ENCODE measurements around the gene TENM3. TPM values are rescaled to one million over a fixed set of nuclear protein-coding genes. Genes with fewer than 3 reads are reported as not detected.

The TENM3 gene
- total RNA-seq, 1 donor from 2014 or later, result 65.5 TPM

DNA sequence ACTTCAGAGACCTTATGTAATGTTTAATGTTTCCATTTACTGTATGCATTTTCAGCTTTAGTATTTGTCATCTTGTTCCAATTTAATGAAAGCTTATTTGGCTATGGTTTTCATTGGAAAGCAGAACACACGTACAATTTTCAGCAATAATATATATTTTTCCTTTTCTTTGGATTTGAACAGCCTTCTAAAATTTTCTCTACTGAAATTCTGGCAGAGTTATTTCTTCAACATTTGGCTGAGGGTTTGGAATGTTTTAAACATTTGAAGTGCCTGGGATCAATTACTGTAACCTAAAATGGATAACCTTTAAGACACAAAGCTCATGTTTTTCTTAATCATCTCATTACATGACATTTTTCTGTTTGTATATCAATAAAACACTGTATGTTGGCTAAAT lies 156.9 kb downstream of the TENM3 start:
- DNase-seq (ENCODE audit: low spot score), result no peak

DNA sequence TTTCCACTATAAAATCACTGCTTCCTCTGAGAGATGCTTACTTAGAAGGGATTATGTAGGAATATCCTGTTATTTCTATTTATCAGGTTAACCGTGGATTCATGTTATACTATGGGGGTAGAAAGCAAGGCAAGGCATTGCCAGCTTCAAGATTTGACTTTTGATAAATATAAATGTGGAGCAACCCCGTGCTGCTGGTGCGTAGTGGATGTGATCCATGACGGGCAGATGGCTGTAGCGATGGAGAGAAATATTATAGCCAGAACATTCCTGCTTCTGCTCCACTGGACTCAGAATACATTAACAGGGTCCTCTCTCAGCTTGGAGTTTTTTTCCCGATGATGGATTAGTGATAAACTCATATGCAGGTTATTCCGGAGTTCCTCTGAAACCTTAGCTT lies 157.6 kb downstream of the TENM3 start:
- DNase-seq (ENCODE audit: low spot score), result no peak

DNA sequence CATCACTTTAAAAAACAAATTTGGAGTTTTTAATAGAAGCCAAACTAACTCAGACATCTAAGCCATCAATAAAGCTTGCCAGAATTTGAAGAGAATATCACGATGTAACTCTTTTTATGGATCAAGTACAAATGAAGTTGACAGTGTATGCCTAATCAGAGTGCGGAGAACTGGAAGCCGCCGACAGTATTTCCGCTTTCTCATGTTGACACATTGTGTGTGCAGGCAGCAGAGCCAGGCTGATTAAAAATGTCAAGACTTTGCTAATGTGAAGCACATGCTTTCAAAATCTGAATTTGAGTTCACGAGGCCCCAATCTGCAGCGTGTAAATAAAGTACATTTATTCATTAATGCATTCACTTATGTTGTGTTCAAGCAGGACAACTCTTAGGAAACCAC lies 161.2 kb downstream of the TENM3 start:
- no peak for DNase-seq (ENCODE audit: low spot score)

DNA sequence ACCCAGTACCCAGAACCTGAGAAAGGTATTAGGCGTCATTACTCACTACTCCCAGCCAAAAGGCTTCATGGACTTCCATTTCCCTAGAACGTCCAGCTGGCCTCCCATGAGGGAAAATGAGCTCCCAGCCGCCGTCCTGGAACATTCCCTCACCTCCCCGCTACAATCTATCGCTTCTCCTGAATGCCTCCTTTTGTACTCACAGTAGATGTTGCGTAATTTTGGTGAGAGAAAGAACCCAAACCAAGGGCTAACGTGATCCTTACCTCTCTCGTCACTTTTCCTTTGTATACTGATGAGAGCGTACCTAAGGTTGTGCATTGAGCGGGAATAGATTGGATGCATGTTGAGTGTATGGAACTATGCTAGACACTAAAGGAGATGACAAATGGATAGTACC lies 161.9 kb downstream of the TENM3 start:
- DNase-seq (ENCODE audit: low spot score), result no peak

DNA sequence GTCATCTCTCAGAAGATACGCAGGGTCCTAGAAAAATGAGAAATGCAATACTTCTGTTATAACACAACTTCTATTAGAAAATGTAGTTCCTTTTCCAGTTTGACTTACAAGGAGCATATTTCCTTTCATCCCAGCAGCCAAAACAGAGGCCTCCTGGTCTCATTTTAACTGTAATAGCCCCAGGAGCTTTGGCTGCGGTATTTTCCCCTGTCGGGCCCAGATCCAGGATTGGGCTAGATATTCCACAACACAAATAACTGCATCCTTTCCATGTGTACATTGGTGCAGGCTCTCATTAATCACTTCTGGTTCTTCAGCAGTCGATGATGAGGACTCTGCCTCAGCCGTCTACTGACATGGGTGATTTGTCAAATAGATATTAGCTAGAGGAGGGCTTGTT lies 166.1 kb downstream of the TENM3 start:
- no peak for DNase-seq (ENCODE audit: low spot score)

DNA sequence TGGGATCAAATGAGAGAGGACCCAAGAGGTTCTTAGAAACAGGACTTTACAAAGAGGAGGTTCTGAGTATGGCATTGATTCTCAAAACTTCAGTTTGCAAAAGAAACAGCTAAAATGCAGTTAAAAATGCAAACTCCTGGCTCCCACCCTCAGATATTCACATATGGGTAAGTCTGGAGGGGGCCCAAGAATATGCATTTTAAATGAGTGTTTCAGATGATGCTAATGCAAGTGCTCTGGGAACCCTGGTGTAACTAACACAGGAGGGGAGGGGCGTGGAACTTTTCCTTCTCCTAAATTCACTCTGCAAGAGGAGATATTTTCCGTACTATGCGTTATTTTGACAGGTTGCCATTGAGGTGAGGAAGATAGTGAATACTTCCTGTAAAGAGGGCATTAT lies 168.2 kb downstream of the TENM3 start:
- DNase-seq (ENCODE audit: low spot score), result no peak

DNA sequence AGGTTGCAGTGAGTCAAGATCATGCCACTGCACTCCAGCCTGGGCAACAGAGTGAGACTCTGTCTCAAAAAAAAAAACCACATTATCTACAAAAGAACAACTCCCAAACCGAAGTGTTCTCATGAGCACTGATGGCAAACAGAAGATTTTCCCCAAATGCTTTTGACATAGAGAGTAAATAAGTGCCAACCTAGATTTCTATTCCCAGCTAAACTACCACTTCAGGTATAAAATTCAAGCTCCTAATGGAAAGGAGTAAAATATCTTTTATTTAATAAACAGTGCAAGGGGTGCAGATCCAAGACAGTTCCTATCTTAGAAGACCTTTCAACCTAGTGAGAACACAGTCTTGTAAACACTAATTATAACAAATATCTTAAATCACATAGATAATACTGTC lies 170.3 kb downstream of the TENM3 start:
- DNase-seq (ENCODE audit: low spot score), result no peak

DNA sequence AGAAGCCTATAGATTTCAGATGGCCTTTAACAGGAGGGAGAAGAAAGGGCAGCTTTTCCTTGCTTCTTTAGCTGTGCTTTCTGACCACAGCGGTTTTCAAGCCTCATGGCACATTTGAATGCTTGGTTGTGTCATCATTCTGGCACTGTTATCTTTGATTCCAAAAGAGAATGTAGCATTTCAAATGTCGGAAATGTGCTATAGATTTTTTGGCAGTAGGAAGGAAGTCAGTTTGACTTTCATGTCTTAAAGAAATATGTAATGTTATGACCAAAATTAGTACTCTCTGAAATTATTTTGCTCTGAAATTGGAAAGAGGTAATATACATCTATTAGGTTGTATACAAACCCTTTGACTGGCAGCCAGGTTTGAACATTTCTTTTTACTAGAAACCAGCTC lies 171.9 kb downstream of the TENM3 start:
- no peak for DNase-seq (ENCODE audit: low spot score)

DNA sequence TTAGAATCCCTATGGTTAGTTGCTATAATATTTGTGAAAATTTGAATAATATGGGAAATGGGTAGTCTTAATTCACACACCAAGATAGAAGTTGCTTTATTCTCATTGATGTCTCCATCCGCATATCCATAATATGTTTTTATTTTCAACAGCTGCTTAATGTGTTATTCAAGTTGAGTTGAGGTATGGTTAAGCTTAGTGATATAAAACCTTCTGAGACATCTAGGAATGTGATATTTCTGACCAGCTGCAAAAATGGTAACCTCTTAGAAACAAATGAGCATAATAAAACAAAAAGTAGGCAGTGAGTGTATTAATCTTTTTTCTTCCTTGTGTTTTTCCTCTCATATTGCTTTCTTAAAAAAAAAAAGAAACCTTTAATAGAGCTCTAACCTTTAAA lies 172.9 kb downstream of the TENM3 start:
- DNase-seq (ENCODE audit: low spot score), result no peak

DNA sequence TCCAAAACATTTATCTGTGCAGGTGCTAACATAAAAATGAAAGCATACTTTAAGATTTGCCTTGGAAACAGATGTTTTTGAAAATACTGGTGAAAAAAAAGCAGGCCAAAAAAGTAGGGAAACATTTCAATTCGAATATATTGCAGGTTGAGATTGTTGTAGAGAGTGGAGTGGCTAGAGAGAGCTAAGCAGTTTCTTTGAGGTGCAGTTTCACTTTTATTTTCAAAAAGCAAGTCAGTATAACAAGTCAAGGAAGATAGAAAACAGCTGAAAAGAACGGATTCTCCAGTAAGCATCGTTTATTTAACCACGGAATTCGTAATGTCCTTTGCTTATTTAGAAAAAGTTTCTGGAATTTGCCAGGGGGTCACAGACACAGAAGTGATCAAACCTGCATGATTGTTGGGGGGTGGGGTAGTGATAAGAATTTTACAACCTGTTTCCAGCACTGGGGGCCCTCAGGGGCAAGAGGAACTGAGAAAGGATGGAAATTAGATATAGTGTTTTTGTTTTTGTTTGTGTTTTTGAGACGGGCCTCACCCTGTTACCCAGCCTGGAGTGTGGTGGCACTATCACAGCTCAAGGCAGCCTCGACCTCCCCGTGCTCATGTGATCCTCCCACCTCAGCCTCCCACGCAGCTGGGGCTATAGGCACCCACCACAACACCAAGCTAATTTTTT lies 175.0 kb downstream of the TENM3 start:
- DNase-seq (ENCODE audit: low spot score), result no peak

DNA sequence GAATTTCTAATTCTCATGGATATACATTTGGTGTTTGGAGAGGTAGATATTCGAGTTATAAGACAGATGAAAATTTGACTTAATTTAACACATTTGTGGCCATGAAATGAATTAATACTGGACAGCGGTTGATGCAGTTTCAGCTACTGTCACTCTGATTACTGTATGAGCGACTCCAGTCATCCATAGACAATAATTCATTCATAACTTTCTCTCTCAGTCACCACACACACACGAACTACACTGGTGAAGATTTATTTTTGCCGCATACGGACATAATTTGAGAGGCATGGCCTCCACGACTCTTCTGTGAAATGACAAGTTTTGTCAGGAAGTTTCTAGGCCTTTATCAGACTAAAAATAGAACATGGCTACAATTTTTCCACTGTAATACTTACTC lies 177.0 kb downstream of the TENM3 start:
- no peak for DNase-seq (ENCODE audit: low spot score)

DNA sequence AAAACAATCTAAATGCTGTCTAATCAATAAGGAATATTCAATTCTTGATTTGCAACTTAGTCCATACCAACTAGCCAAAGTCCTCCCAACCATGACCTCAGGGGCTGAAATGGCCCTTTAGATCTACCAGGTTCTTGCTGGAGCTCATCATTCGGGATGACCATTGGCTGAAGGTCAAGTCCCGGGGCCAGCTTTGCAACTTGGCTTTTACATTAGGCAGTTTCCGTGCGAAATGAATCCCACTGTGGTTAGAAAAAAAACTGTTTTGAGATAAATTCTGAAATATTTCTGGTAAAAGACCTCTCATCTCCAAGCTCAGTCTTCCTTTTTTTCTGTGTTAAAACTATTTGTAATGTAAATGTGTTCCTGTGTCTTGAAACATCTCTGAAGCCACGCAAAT lies 178.6 kb downstream of the TENM3 start:
- no peak for DNase-seq (ENCODE audit: low spot score)

DNA sequence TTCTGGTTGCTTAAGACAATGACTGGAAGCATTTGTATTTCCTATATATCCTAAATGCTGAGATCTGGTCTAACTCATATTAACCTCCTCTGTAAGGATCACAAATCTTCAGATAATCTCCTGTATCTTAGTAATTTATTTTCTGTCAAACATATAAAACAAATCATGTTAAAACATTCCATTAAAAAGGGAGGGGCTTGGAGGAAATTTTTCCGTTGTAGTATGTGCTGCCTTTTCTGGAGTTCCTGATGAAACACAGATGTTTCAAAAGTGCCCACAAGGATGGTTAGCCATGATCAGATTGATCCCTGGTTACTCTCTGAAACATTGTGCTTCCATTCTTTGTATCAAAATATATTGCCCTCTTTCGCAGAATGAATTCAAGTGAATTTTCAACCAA lies 182.1 kb downstream of the TENM3 start:
- DNase-seq (ENCODE audit: low spot score), result peak; percentile 60

DNA sequence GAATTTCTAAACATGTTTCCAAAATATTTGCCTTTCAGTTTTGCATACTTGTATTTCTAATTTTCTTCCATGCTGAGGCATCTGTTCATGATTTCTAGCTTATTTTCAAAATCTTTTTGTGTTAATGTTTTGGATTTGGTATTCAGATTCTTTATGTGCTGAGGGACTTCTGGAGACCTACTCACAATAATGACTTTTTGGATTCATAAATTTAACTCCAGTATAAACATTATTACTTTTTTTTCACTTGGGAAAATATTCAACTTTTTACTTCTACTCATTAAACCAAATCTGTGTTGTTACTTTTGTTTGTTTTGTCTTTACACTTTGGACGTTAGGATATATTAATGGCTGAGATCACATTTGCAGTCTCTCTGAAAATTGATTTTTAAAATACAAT lies 183.7 kb downstream of the TENM3 start:
- no peak for DNase-seq (ENCODE audit: low spot score)

DNA sequence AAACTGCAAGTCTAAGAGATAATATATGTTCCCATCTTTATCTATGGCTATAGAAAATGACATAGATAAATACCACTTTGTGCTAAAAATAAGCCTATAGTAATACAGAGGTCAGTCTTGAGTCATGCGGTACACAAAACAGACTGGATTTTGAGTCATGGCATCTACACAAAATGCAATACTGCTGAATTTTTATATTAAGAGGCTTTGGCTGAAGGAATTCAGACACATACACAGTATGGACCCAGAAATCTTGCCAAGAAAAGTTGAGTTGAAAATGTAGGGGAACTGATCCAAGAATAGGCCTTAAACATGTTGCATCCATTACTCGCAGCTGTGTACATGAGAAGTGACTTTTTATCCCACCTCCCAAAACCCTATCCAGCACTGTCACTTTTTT lies 184.4 kb downstream of the TENM3 start:
- peak; percentile 94 for DNase-seq (ENCODE audit: low spot score)

DNA sequence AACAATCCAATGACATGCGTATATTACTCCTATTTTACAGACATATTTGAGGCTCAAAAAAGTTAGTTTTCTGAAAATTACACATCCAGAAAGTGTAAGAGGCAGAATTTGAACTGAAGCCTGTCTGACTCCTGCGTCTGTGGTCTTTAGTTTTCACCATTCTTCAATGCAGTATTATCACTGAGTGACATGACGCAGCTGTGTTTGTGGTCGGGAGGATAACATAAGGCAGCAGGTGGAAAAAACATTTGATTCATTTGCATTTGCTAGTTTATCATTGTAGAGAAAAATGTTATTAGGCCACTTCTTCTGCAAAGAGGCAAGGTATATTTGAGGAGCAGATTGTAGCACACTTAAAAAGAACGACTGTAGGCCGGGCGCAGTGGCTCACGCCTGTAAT lies 186.7 kb downstream of the TENM3 start:
- no peak for DNase-seq (ENCODE audit: low spot score)

DNA sequence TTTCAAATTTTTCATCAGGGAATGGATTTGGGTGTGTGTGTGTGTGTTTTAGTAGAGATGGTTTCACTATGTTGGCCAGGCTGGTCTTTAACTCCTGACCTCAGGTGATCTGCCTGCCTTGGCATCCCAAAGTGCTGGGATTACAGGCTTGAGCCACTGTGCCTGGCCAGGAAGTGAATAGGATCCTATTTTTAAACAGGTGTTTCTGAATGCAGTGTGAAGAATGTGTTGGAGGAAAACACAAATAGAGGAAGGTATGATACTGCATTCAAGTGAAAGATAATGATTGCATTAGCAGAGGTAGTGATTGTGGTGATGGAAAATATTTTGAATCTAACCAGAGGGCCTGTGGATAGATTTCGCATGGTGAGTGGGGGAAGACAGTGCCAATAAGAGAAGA lies 189.6 kb downstream of the TENM3 start:
- no peak for DNase-seq (ENCODE audit: low spot score)

DNA sequence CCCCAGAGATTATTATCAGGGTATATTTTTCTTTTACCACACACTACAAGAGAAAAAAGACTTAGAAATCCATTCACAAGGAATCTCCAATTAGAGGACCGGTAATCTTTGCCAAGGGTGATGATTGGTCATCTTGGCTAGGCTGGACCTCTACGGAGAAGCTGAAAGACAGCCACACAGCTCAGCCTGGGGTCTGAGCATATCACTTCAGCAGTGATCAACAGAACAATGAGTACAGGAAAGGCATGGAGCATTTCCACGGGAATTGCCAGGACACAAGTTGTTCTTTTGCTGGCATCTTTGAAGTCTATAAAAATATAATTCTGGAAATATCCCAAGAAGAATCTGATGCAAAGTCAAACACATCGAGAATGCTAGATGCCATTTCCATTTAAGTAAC lies 191.5 kb downstream of the TENM3 start:
- no peak for DNase-seq (ENCODE audit: low spot score)

DNA sequence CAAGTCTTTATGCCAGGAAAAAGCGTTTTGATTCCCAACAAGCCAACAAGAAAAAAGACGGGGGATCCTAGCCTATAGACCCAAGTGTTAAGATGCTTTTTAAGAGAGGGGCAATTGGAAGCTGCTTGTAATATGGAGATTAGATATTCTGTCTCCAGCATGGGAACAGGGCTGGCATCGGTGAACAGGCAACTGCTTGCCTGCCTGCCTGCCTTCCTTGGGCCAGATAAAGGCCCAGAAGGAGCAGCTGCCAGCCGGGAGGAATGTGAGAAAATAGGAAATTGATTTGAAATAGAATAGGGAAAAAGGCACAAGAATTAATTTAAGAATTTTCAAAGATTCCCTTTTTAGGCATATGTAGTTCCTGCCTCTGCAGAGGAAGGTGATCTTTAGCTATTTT lies 192.2 kb downstream of the TENM3 start:
- DNase-seq (ENCODE audit: low spot score), result no peak

DNA sequence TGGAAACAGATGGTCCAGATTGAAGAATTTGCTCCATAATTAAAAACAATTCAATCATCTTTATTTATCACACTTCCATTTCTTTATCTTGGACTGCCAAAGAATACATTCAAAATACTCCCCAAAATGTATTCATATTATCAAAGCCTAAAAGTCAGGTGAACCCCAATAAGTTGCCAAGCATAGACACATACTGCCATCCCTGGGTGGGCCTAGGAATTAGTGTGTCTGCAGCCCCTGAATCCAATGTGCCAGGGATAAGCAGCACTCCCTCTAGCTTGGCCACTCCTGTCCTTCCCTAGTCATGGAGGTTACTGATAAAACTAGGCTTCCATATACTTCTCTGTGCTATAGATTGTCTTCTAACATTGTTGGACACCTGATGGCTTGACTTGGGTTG lies 199.9 kb downstream of the TENM3 start:
- DNase-seq (ENCODE audit: low spot score), result no peak

DNA sequence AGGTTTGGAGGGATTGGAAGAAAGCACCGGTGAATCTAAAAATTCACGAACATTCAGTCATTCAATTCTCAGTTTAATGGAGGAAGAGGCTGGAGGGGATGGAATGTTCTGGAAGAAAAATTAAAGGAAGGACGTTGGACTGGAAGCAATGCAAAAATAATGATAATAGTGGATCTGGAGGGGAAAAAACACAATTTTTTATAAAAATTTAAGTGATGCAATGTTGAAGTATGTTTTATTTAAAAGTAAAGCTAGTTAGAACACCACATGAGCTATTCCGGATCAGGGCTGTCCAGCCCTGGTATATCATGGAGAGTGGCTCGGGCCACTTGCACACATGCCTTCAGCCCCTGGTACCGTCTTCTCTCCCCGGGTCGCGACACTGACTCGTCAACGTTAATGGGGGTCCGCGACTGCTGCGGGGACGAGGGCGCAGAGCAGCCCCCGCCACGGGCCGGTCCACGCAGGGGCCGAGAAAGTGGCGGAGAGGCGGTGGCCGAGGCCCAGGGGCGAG lies 204.6 kb downstream of the TENM3 start:
- DNase-seq (ENCODE audit: low spot score), result no peak

DNA sequence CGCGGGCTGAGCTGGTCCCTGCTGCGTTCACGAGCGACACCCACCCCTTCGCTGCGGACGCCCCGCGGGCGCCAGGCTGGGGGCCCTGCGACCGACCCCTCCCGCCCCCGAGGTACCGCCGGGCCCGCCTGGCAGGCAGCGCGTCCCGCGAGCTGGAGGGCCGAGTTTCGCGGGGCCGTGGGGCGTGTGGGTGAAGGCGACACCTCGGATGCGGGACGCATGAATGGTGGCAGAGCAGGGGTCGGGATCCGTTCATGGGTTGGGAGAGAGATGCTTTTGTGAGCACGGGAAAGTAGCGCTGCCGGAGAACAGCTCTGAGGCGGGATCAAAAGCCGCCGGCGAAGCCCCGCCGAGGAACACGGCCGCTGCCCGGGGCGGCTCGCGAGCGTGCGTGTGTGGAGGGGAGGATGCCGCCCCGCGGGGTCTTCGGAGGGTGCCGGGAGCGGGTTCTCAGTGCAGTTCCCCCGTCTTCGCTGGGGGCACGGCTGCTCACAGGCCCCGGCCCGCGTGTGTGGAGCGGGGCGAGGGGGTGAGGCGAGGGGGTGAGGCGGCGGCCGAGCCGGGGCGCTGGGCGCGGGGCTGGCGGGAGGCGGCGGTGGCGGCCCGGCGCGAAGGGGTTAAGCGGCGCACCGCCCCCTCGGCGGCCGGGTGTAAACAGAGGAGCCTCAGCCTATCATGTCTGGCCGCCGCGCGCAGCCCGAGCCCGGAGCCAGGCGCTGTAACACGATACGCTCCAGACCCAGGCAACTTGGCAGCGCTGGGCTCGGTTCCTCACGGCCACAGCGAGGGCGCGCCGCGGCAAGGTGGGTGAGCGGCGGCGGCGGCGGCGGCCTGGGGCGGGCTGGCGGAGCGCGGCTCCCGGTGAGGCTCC lies 205.3 kb downstream of the TENM3 start:
- DNase-seq (ENCODE audit: low spot score), result peak; percentile 95

All from umbilical cord (tissue), 2 donors.